GM19324 (cell line): ENCODE measurements around the gene KAZN.

Source experiments
- ATAC-seq: cut with Tn5 transposase; IDR thresholded peaks from one replicate; pipeline ENCODE4 v1.9.1; 2021; ENCODE audit warnings: mild to moderate bottlenecking, moderate library complexity; ENCODE audit not compliant: unreplicated experiment, low FRiP score

Gene KAZN

DNA sequence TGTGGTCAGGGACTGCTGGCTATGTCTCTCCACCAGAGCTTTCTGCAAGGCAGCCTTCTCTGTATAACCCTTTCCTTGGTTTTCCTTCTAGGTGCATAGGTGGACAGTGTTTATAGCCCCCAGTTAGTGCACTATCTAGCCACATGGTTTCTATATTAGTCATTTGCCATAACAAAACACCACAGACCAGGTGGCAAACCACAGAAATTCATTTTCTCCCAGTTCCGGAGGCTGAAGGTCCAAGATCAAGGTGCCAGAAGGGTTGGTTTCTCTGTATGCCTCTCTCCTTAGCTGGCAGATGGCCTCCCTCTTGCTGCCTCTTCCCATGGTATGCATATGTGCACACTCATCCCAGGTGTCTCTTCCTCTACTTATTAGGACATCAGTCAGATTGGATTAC lies 106.4 kb downstream of the KAZN start:
- ATAC-seq = no peak

DNA sequence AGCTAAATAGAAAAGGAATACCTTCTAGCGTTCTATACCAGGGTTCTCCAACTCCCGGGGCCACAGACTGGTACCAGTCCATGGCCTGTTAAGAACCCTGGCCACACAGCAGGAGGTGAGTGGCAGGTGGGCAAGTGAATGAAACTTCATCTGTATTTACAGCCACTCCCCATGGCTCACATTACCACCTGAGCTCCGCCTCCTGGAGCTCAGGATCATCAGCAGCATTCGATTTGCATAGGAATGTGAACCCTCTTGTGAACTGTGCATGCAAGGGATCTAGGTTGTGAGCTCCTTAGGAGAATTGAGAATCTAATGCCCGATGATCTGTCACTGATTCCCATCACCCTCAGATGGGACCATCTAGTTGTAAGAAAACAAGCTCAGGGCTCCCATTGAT lies 107.3 kb downstream of the KAZN start:
- no peak for ATAC-seq

- ATAC-seq = no peak
Measured at GRCh38 chr1:14706631-14707030, 108.1 kb downstream of the KAZN start.

- no peak for ATAC-seq
Measured at GRCh38 chr1:14707531-14708445, 109.3 kb downstream of the KAZN start.

DNA sequence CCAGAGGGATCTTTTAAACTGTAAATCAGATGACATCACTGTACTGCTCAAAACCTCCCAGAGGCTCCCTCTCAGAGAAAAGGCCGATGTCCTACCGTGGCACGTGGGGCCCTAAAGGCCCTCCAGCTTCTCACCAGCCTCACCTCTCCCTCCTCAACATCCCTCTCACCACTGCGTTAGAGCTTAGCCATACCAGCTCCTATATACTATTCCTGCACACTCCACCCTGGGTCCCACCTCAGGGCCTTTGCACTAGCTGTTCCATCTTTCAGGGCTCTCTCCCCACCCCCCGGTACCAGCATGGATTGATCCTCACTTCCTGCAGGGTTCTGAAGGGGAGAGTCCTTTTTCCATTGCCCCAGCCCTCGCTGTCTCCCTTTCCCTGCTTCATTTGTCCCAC lies 111.8 kb downstream of the KAZN start:
- ATAC-seq = no peak

GRCh38 chr1:14712136-14712535 lies 113.7 kb downstream of the KAZN start:
- ATAC-seq = no peak

- no peak for ATAC-seq
Measured at GRCh38 chr1:14713077-14713476, 114.6 kb downstream of the KAZN start.

GRCh38 chr1:14715266-14715665 lies 116.8 kb downstream of the KAZN start:
- ATAC-seq = no peak

GRCh38 chr1:14715802-14716201 lies 117.3 kb downstream of the KAZN start:
- ATAC-seq = no peak

DNA sequence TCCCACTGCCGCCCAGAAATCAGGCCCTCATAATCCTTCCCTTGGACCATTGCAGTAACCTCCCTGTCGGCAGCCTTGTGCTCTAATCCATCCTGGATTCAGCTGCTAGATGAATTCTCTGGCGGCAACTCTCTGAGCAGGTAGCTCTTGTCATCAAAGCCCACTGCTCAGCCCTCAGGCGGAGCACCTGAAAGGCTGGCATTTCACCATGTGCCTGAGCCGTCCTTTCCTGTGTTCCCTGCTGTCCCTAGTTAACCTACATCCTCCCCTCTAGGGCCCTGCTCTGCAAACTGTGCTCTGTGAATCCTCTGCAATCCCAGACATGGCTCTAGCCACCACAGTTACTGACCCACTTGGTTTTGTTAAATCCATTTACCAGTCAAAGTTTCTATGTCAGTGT lies 118.0 kb downstream of the KAZN start:
- no peak for ATAC-seq

GRCh38 chr1:14718476-14718875 lies 120.0 kb downstream of the KAZN start:
- ATAC-seq = no peak

DNA sequence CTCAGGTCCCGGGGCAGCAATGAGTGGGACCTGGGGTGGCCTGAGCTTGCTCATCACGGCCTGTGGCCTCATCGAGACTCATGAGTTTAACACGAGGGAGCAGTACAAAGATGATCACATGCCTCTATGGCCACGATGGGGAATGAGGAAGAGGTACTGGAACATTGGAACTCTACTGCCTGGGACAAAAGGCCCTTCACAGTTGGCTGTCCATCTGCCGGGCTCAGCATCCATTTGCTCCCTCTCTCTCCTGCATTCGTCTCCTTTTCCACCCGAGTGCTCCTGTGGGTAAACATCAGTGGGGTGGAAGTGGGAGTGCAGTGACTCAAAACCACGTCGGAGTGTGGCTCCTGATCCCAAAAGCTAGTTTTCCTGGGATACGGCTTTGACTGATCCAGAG lies 124.9 kb downstream of the KAZN start:
- no peak for ATAC-seq

- no peak for ATAC-seq
Measured at GRCh38 chr1:14724246-14724645, 125.8 kb downstream of the KAZN start.

- ATAC-seq = no peak
Measured at GRCh38 chr1:14724678-14725077, 126.2 kb downstream of the KAZN start.

DNA sequence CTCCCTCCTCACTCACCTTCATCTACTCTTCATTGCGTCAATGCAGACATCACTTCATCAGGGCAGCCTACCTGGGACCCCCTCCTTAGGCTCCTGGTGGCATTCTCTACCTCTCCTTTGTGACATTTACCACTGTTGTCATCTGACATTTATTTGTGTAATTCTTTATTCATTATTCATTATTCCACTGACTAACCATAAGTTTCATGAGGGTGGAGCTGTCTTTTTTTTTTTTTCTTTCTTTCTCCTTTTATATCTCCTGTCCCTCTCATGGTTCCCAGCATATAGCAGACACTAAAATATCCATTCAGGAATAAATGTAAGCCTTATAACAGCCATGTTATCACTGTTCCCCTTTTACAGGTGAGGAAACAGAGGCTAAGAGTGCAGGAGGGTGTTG lies 126.8 kb downstream of the KAZN start:
- no peak for ATAC-seq

GRCh38 chr1:14725695-14726094 lies 127.2 kb downstream of the KAZN start:
- no peak for ATAC-seq

DNA sequence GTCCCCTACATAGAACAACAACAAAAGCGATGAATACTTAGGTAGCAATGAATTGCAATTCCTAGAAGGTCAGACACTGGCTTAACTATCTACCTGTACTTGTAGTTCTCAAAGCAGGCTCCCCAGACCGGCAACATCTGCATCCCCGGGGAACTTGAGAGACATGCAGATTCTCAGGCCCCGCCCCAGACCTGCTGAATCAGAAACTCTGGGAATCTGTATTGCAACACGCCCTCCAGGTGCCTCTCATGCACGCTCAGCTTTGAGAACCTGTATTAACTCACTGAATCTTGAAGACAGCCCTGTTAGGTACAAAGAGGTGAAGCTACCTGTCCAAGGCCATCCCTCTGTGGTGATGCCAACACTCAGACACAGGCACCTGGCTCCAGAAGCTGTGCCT lies 128.1 kb downstream of the KAZN start:
- ATAC-seq = no peak

DNA sequence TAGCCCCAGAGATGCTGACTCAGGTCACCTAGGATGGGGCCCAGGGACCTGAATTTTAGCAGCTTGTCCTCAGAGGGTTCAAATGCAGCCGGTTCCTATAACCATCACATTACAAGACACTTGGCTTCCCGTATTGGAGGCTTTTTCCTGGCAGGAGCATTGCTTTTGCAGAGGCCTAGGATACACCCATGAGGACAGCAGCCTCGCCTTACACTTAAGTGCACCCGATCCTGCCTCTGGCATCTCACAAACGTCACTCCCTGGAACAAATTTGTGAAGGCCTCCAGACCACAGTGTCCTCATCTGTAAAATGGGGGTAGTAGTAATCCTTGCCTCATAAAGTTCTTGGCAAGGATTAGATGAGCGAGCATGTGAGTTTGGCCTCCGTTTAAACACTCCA lies 130.0 kb downstream of the KAZN start:
- ATAC-seq = no peak

GRCh38 chr1:14732728-14733047 lies 134.2 kb downstream of the KAZN start:
- ATAC-seq = no peak

GRCh38 chr1:14733048-14733778 lies 134.7 kb downstream of the KAZN start:
- ATAC-seq = no peak

DNA sequence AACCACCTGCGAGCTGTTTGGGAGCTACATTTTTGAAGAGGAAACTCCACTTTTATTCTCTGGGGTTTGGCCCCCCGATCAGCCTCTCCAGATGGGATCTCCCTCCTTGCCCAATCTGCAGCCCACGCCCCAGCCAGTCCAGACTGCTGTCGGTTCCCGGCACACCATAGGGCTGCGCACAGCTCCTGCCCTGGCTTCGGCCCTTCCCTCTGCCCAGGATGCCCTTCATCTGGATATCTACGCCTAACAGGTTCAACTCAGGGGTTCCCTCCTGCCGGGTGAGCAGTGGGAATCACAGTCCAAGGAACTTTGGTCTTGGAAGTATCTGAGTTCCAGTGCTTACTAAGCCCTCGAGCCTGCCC lies 135.3 kb downstream of the KAZN start:
- ATAC-seq = no peak

DNA sequence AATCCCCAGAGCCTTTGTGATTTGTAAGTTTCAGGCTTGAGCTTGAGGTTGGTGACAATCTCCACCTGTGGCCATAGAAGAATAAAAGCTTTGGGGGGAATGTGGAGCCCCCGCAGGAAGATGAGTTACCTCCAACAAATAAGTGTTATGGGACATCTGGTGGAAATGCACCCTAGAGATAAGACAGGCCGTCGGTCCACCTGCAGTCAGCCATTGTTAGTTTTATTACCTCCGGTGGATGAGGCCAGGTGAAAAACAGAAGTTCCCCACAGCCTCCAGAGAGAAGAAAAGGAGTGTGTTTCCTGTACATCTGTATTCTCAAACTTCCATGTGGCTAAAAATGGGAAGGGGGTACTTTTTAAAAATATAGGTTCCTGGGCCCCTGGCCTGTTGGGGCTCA lies 137.4 kb downstream of the KAZN start:
- ATAC-seq = no peak
